Measurements from ENCODE around the gene MRC2.
"Not testable (repeated sequence)": the region's sequence is repeated elsewhere in the genome, so short reads cannot be mapped to it uniquely, and the experiment has no call there.

GRCh38 chr17:62612289-62612688 is 15.2 kb upstream of the MRC2 start:
- not testable (repeated sequence) for TF ChIP-seq ZFX (IDR thresholded peaks at IDR 0.05; ENCODE audit: borderline replicate concordance); CTCF (IDR thresholded peaks at IDR 0.05)

Data from 22Rv1 (cell line).